Measurements from ENCODE around the gene NFRKB.
"Not testable (repeated sequence)": the region's sequence is repeated elsewhere in the genome, so short reads cannot be mapped to it uniquely, and the experiment has no call there.

GRCh38 chr11:129847361-129847760 is 48.0 kb downstream of the NFRKB start:
- TF ChIP-seq CTCF, POLR2AphosphoS5, POLR2A, EP300 (IDR thresholded peaks at IDR 0.05): not testable (repeated sequence)
